ENCODE results near the gene BCAR3. TPM values are rescaled to one million over a fixed set of nuclear protein-coding genes. Genes with fewer than 3 reads are reported as not detected.
A peak's percentile ranks its signal among the peaks of the same experiment; 100 is the strongest.

The BCAR3 gene
- total and polyA plus RNA-seq, 2 of the 4 experiments (the other 2 are of a cell fraction) = 41.4 to 46.4 TPM

GRCh38 chr1:93669369-93669768, 12.3 kb downstream of the BCAR3 start:
- Histone ChIP-seq H3K27ac (ENCODE audit: insufficient read depth, low read length) (no peak overlapping the region), H3K36me3 (ENCODE audit: control insufficient read depth, insufficient read depth, low read length) (peaks cover 29% of the 10 kb centered on the region)

More at GRCh38 chr1:93669369-93669768, 12.3 kb downstream of the BCAR3 start:
- TF ChIP-seq RCOR1 (IDR thresholded peaks at IDR 0.05; ENCODE audit: insufficient replicate concordance, low read length) = no peak
- 0 out of 2 replicates have a peak, but pooled peaks have one; percentile 25 for TF ChIP-seq MXI1 (IDR thresholded peaks at IDR 0.05; ENCODE audit: borderline replicate concordance, low read depth, low read length)
- H3K4ac ChIP-seq (ENCODE audit: low read depth, low read length) = peak overlapping the region; percentile 77
- no peak for ATAC-seq (ENCODE audit: low read depth)
- intact Hi-C loops (cut with micrococcal nuclease) = no loop called here
- H3K56ac ChIP-seq (ENCODE audit: extremely low read depth, insufficient read depth, low read length) = 0 out of 2 replicates have a peak overlapping the region, but pooled peaks have one; percentile 4
- peak overlapping the region; percentile 89; the same call in 1 of the 2 replicates for H2AK5ac ChIP-seq (ENCODE audit: low read depth, low read length)
- H4K20me1 ChIP-seq (ENCODE audit: insufficient read depth, low read length) = peaks cover 85% of the 10 kb centered on the region
- BruUV-seq (replicated peaks) = no TSS peak
- no peak overlapping the region for H4K5ac ChIP-seq (ENCODE audit: low read depth, low read length)
- 0 out of 2 replicates have a peak overlapping the region, but pooled peaks have one; percentile 2 for H2BK20ac ChIP-seq (ENCODE audit: low read depth, low read length)
- 43% methylated on average over 3 of the region's 4 CpGs; no CpG with 5 or more reads in 1 of the 2 experiments for WGBS, 2 experiments (ENCODE audit: extremely low coverage in 2 of 2, insufficient read length in 1 of 2)
- no peaks in the 10 kb centered on the region for H3K9me3 ChIP-seq (ENCODE audit: control insufficient read depth, insufficient read depth, low read length)
- H2BK15ac ChIP-seq (ENCODE audit: low read depth, low read length) = no peak overlapping the region
- no peak overlapping the region for H3K9ac ChIP-seq (ENCODE audit: low read depth, low read length)
- peaks cover 49% of the 10 kb centered on the region for H3K9me1 ChIP-seq (ENCODE audit: insufficient read depth, low read length)
- no peak overlapping the region for H2AK9ac ChIP-seq (replicated peaks; ENCODE audit: low read depth, low read length, poor library complexity)
- H3K4me3 ChIP-seq (ENCODE audit: insufficient read depth, low read depth, low read length) = no peak overlapping the region
- in situ Hi-C loops (cut with MboI; ENCODE audit: low sequenced_read_pairs) = no loop called here
- peak overlapping the region; percentile 68 for H3K14ac ChIP-seq (replicated peaks; ENCODE audit: low read depth, low read length)
- H2BK5ac ChIP-seq (ENCODE audit: low read depth, low read length, poor library complexity, severe bottlenecking) = peak overlapping the region; percentile 26
- dilution Hi-C loops (cut with HindIII; ENCODE audit: low sequenced_read_pairs, unreplicated experiment) = no loop called here
- no peak overlapping the region for H3K18ac ChIP-seq (ENCODE audit: low read depth, low read length)
- DNase-seq = peak; percentile 58
- CTCF ChIA-PET = interaction anchor here (0.7 to 2.3 kb wide), 4 partner anchors 13 to 147 kb away, joined by 3 to 6 read pairs (median 3); no protein-coding TSS in a partner anchor
- H3K27me3 ChIP-seq (ENCODE audit: control insufficient read depth, insufficient read depth, low read length) = no peaks in the 10 kb centered on the region
- peak overlapping the region; percentile 41; the same call in 1 of the 2 replicates for H2BK120ac ChIP-seq (ENCODE audit: low read depth, low read length)
- H2AFZ ChIP-seq (replicated peaks; ENCODE audit: low read length, poor library complexity) = no peak overlapping the region
- peak overlapping the region in 1 of 2 experiments; percentile 41; a peak in 1 of 4 replicates for H4K8ac ChIP-seq (ENCODE audit: low read depth in 2 of 2, low read length in 2 of 2)
- H3K4me1 ChIP-seq (ENCODE audit: control insufficient read depth, insufficient read depth, low read length) = peaks cover 52% of the 10 kb centered on the region
- POLR2A ChIA-PET (ENCODE audit: unreplicated experiment) = no interaction called here
- no peak overlapping the region for H3K4me2 ChIP-seq (ENCODE audit: low read depth, low read length)
- H4K91ac ChIP-seq (ENCODE audit: insufficient read depth, low read depth, low read length) = no peak overlapping the region
- peak overlapping the region; percentile 80 for H3K23ac ChIP-seq (ENCODE audit: low read depth, low read length)
- H3K79me1 ChIP-seq (ENCODE audit: low read depth in 1 of 2, low read length in 2 of 2) = peaks cover 24 to 84% of the 10 kb centered on the region in 2 experiments

Data from IMR-90 (cell line).